Measurements from ENCODE around the gene ZNF618. TPM values are rescaled to one million over a fixed set of nuclear protein-coding genes. Genes with fewer than 3 reads are reported as not detected.
"Not testable (repeated sequence)": the region's sequence is repeated elsewhere in the genome, so short reads cannot be mapped to it uniquely, and the experiment has no call there.

Gene ZNF618
- polyA plus RNA-seq, 1 experiment, result 8.7 TPM

DNA sequence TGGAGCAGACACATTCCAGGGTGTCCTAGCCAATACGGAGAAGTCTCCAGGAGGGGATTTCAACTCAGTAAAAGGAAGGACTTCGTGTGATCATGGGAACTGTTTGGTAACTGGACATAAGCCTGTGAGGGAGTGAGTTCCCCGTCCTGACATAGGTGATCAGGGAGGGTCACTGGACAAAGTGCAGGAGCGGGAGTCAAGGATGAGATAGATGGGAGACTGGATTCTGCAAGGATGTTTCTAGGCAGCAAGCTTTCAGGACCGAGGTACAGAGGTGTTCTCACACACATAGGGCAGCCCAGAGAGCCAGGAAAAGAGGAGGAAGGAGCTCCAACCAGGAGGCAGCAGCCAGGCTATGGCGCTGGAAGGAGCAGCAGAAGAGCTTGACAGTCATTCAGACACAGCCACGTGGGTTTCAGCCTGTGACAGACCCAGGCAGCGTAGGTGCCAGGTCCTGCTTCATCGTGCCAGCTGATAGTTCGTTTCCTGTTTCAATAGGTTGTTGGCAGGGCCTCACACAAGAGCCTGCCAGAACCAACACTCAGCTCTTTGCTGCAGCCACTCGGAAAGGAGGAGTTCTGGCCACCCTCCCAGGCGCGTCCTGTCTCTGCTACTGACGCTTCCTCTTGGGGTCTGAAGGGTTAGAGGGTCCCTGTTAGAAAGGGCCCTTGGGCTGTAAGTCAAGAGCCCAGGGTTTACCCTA lies 117.9 kb downstream of the ZNF618 start:
- Histone ChIP-seq H3K27me3 (ENCODE audit: control insufficient read depth, insufficient read depth, low read length) (no peaks in the 10 kb centered on the region), H3K4me3 (ENCODE audit: low read depth, low read length) (no peak overlapping the region), H3K9me3 (ENCODE audit: control insufficient read depth, insufficient read depth, low read length) (no peaks in the 10 kb centered on the region), H3K27ac (ENCODE audit: low read depth, low read length) (peak overlapping the region; percentile 31)
- ChIA-PET POLR2A (interaction anchor here (0.6 kb wide), 1 partner anchor 255 kb away, joined by 5 read pairs; no protein-coding TSS in a partner anchor), CTCF (interaction anchor here (0.5 to 1.5 kb wide), 2 partner anchors 39 to 186 kb away, joined by 3 to 4 read pairs; no protein-coding TSS in a partner anchor)
- DNase-seq (ENCODE audit: low read depth, low spot score), result no peak
- TF ChIP-seq, protein P1, sequence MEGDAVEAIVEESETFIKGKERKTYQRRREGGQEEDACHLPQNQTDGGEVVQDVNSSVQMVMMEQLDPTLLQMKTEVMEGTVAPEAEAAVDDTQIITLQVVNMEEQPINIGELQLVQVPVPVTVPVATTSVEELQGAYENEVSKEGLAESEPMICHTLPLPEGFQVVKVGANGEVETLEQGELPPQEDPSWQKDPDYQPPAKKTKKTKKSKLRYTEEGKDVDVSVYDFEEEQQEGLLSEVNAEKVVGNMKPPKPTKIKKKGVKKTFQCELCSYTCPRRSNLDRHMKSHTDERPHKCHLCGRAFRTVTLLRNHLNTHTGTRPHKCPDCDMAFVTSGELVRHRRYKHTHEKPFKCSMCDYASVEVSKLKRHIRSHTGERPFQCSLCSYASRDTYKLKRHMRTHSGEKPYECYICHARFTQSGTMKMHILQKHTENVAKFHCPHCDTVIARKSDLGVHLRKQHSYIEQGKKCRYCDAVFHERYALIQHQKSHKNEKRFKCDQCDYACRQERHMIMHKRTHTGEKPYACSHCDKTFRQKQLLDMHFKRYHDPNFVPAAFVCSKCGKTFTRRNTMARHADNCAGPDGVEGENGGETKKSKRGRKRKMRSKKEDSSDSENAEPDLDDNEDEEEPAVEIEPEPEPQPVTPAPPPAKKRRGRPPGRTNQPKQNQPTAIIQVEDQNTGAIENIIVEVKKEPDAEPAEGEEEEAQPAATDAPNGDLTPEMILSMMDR (IDR thresholded peaks at IDR 0.05; ENCODE audit: low read depth, low read length), result no peak

DNA sequence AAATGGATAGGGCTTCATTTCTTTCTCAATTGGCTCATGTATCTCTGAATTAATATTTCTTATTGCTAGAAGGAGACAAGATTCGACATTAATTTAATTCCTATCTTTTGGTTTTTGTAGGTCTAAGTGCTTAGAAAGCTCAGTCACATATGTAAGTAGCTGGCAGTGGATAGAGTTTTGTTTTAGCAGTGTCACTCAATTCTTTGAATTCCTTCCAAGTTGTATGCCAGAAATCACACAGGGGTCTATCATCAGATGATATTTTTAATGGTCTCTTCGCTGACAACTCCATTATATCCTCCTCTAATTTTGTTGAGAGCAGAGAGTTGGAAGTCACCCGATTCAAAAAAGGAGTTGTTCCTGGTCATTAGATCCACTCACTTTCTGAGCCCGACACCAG lies 119.3 kb downstream of the ZNF618 start:
- no peak overlapping the region for H3K4me3 ChIP-seq (ENCODE audit: low read depth, low read length)
- POLR2A ChIA-PET, result no interaction called here
- no peaks in the 10 kb centered on the region for H3K9me3 ChIP-seq (ENCODE audit: control insufficient read depth, insufficient read depth, low read length)
- H3K27ac ChIP-seq (ENCODE audit: low read depth, low read length), result no peak overlapping the region
- no peak for DNase-seq (ENCODE audit: low read depth, low spot score)
- H3K27me3 ChIP-seq (ENCODE audit: control insufficient read depth, insufficient read depth, low read length), result no peaks in the 10 kb centered on the region
- CTCF ChIA-PET, result interaction anchor here (0.9 to 1.5 kb wide), 2 partner anchors 11 to 188 kb away, joined by 3 to 4 read pairs; no protein-coding TSS in a partner anchor
- TF ChIP-seq, protein P1 (IDR thresholded peaks at IDR 0.05; ENCODE audit: low read depth, low read length), result no peak

DNA sequence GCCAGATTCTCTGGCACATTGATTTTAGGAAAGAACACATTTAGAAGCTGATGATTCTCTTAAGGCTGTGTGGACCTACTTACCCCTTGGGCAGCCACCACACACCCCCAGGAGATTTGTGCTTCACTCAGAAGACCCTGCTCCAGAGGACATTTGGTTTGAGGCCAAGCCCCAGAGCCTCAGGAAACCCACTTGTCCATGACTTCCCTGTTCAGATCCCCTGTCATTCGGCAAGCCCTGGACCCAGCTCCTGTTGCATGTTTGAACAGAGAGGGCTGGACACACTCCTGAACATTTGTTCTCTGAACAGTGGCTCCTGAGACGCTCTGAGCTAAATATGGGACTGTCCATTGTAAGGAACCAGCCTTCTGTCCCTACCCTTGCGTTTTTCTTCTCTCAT lies 119.9 kb downstream of the ZNF618 start:
- Histone ChIP-seq H3K9me3 (ENCODE audit: control insufficient read depth, insufficient read depth, low read length) (no peaks in the 10 kb centered on the region), H3K27ac (ENCODE audit: low read depth, low read length) (no peak overlapping the region), H3K27me3 (ENCODE audit: control insufficient read depth, insufficient read depth, low read length) (no peaks in the 10 kb centered on the region), H3K4me3 (ENCODE audit: low read depth, low read length) (no peak overlapping the region)
- TF ChIP-seq, protein P1 (IDR thresholded peaks at IDR 0.05; ENCODE audit: low read depth, low read length), result no peak
- CTCF ChIA-PET, result no interaction called here
- DNase-seq (ENCODE audit: low read depth, low spot score), result no peak
- POLR2A ChIA-PET, result no interaction called here

DNA sequence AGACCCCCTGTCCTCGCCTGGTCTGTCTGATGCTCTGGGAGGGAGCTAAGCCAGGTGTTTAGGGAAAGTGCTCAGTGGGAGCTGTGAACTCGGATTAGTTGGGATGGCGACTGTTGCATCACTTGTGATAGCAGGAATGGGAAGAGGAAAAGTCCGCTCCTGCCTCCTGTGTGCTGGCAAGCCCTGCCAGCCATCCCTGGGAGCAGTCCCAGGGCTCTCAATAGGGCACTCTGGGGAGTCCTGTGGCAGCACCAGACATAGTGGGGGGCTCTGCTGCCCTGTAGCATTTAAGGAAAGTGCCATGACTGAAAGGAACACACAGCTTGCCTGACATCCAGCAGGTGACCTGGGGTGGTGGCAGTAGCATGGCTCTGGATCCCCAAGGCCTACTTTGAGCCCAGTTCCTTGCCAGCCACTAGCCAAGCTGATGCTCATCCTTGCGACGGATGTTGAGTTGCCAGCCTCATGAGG lies 120.5 kb downstream of the ZNF618 start:
- Histone ChIP-seq H3K4me3 (ENCODE audit: low read depth, low read length) (no peak overlapping the region), H3K27me3 (ENCODE audit: control insufficient read depth, insufficient read depth, low read length) (no peaks in the 10 kb centered on the region), H3K27ac (ENCODE audit: low read depth, low read length) (no peak overlapping the region), H3K9me3 (ENCODE audit: control insufficient read depth, insufficient read depth, low read length) (no peaks in the 10 kb centered on the region)
- ChIA-PET CTCF (interaction anchor here (0.6 kb wide), 1 partner anchor 121 kb away, joined by 4 read pairs; no protein-coding TSS in a partner anchor), POLR2A (no interaction called here)
- DNase-seq (ENCODE audit: low read depth, low spot score), result no peak
- TF ChIP-seq, protein P1 (IDR thresholded peaks at IDR 0.05; ENCODE audit: low read depth, low read length), result no peak

DNA sequence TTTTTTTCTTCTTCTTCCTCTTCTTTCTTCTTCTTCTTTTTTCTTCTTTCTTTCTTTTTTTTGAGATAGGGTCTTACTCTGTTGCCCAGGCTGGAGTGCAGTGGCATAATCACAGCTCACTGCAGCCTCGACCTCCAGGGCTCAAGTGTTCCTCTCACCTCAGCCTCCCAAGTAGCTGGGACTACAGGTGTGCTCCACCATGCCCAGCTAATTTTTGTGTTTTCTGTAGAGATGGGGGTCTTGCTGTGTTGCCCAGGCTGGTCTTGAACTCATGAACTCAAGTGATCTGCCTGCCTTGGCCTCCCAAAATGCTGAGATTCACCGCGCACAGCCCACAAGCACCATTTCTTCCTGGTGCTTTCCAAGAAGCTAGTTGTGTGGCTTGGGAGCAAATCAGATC lies 121.0 kb downstream of the ZNF618 start:
- H3K9me3 ChIP-seq (ENCODE audit: control insufficient read depth, insufficient read depth, low read length); DNase-seq (ENCODE audit: low read depth, low spot score); H3K27ac ChIP-seq (ENCODE audit: low read depth, low read length); H3K4me3 ChIP-seq (ENCODE audit: low read depth, low read length); H3K27me3 ChIP-seq (ENCODE audit: control insufficient read depth, insufficient read depth, low read length); POLR2A ChIA-PET: not testable (repeated sequence)
- CTCF ChIA-PET, result interaction anchor here (0.6 kb wide), 1 partner anchor 122 kb away, joined by 4 read pairs; no protein-coding TSS in a partner anchor
